ENCODE measurements around the gene CADPS2. TPM values are rescaled to one million over a fixed set of nuclear protein-coding genes. Genes with fewer than 3 reads are reported as not detected.
A peak's percentile ranks its signal among the peaks of the same experiment; 100 is the strongest.

Gene CADPS2
- total RNA-seq, 1 donor from 2014 or later, result 6.4 TPM

DNA sequence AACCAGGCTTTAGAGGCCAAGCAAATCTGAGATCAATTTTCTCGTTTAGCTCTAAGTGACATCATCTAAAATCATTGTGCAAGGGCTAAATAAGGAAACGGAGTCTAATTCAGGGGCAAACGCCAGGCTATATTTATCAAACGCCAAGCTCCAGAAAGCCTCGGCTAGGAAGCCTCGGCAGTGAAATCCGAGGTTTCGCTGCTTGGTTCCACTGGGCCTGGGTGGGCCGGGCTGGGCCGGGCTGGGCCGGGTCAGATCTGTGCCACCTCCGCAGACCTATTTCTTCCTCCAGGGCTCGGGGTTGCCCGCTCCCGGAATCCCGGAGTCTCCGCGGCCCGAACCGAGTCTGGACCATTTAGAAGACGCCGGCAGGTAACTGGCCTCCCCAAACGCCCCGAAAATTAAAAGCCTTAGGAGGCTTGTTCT, 581.3 kb downstream of the CADPS2 start:
- Mint-ChIP-seq H3K27ac (ENCODE audit: unreplicated experiment) (no peak overlapping the region), H3K4me3 (ENCODE audit: unreplicated experiment) (peak overlapping the region; percentile 74), H3K36me3 (ENCODE audit: low read depth, unreplicated experiment) (no peaks in the 10 kb centered on the region), H3K4me1 (ENCODE audit: low read depth, unreplicated experiment) (peaks cover 5% of the 10 kb centered on the region), H3K9me3 (ENCODE audit: unreplicated experiment) (peaks cover 3% of the 10 kb centered on the region), H3K27me3 (ENCODE audit: low read depth, unreplicated experiment) (peaks cover 87% of the 10 kb centered on the region)
- Histone ChIP-seq H3K4me3 (ENCODE audit: insufficient read depth, low read depth, low read length) (peak overlapping the region; percentile 20), H3K27ac (ENCODE audit: low read depth, low read length) (no peak overlapping the region), H3K4me1 (ENCODE audit: insufficient read depth, low read length) (peaks cover 5% of the 10 kb centered on the region), H3K4me2 (ENCODE audit: low read length) (peak overlapping the region; percentile 70), H4K20me1 (ENCODE audit: insufficient read depth, low read length) (peaks cover 13% of the 10 kb centered on the region), H3K27me3 (ENCODE audit: insufficient read depth, low read length) (peaks cover 97% of the 10 kb centered on the region), H2AFZ (ENCODE audit: low read depth, low read length) (no peak overlapping the region), H3K9ac (ENCODE audit: low read length) (no peak overlapping the region), H3K79me2 (ENCODE audit: insufficient read depth, low read length) (no peaks in the 10 kb centered on the region), H3K36me3 (ENCODE audit: insufficient read depth, low read length) (no peaks in the 10 kb centered on the region), H3K9me3 (ENCODE audit: insufficient read depth, low read depth, low read length) (no peaks in the 10 kb centered on the region)
- TF ChIP-seq, protein P1, sequence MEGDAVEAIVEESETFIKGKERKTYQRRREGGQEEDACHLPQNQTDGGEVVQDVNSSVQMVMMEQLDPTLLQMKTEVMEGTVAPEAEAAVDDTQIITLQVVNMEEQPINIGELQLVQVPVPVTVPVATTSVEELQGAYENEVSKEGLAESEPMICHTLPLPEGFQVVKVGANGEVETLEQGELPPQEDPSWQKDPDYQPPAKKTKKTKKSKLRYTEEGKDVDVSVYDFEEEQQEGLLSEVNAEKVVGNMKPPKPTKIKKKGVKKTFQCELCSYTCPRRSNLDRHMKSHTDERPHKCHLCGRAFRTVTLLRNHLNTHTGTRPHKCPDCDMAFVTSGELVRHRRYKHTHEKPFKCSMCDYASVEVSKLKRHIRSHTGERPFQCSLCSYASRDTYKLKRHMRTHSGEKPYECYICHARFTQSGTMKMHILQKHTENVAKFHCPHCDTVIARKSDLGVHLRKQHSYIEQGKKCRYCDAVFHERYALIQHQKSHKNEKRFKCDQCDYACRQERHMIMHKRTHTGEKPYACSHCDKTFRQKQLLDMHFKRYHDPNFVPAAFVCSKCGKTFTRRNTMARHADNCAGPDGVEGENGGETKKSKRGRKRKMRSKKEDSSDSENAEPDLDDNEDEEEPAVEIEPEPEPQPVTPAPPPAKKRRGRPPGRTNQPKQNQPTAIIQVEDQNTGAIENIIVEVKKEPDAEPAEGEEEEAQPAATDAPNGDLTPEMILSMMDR (IDR thresholded peaks at IDR 0.05; ENCODE audit: insufficient read depth, low read depth, low read length), result no peak
- TF ChIP-seq EZH2 (IDR thresholded peaks at IDR 0.05; ENCODE audit: insufficient read depth, low read length), result no peak
- DNase-seq (ENCODE audit: low read depth), result no peak
- no peak for FAIRE-seq

DNA sequence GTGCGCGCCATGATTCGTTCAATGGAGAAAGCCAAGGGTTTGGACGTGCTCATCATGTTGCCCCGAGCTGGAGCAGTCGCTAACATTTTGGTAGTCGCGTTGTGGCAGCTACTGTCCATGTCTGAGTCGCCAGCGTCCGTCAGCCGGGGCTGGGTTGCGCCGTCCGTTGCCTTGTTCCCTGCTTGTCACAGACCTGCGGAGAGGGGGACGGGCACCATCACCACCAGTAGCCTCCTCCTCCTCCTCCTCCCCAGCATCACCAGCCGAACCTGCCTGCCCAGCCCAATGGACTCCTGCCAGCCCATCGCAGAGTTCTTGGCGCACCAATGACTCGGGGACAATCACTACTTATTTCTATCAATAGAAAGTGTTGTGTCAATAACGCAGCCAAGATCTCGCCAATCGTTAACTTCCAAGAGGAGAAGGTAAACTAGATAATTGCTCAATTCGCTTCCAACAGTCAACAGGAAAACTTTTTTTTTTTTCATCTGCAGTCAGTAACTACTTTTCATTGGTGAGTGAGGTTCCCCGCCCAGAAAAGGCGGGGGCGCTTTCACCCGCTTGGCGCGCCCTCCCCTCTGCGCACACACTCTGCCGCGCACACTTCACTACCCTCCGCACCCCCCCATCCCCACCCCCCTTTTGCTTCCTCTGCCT, 581.8 kb downstream of the CADPS2 start, which contains the start of gene FEZF1:
Gene FEZF1 (minus strand): TSS at position 432 of the 657 bp plus-strand sequence. CDS start 313 bp downstream, at position 119.
- Histone ChIP-seq H3K36me3 (ENCODE audit: insufficient read depth, low read length) (no peaks in the 10 kb centered on the region), H3K27ac (ENCODE audit: low read depth, low read length) (no peak within 1 kb of the TSS), H3K27me3 (ENCODE audit: insufficient read depth, low read length) (peaks cover 97% of the 10 kb centered on the region), H3K4me2 (ENCODE audit: low read length) (peak within 1 kb of the TSS; percentile 70), H4K20me1 (ENCODE audit: insufficient read depth, low read length) (peaks cover 13% of the 10 kb centered on the region), H2AFZ (ENCODE audit: low read depth, low read length) (peak within 1 kb of the TSS; percentile 38), H3K4me1 (ENCODE audit: insufficient read depth, low read length) (peaks cover 2% of the 10 kb centered on the region), H3K79me2 (ENCODE audit: insufficient read depth, low read length) (no peaks in the 10 kb centered on the region), H3K9ac (ENCODE audit: low read length) (no peak within 1 kb of the TSS), H3K9me3 (ENCODE audit: insufficient read depth, low read depth, low read length) (no peaks in the 10 kb centered on the region), H3K4me3 (ENCODE audit: insufficient read depth, low read depth, low read length) (peak within 1 kb of the TSS; percentile 20)
- peaks cover 1% of the 10 kb centered on the region for H3K4me1 Mint-ChIP-seq (ENCODE audit: low read depth, unreplicated experiment)
- no peak for DNase-seq (ENCODE audit: low read depth)
- H3K27ac Mint-ChIP-seq (ENCODE audit: unreplicated experiment), result no peak within 1 kb of the TSS
- H3K9me3 Mint-ChIP-seq (ENCODE audit: unreplicated experiment), result peaks cover 3% of the 10 kb centered on the region
- peaks cover 87% of the 10 kb centered on the region for H3K27me3 Mint-ChIP-seq (ENCODE audit: low read depth, unreplicated experiment)
- TF ChIP-seq, protein P1 (IDR thresholded peaks at IDR 0.05; ENCODE audit: insufficient read depth, low read depth, low read length), result no peak
- TF ChIP-seq EZH2 (IDR thresholded peaks at IDR 0.05; ENCODE audit: insufficient read depth, low read length), result no peak
- no peak for FAIRE-seq
- peak within 1 kb of the TSS; percentile 74 for H3K4me3 Mint-ChIP-seq (ENCODE audit: unreplicated experiment)
- H3K36me3 Mint-ChIP-seq (ENCODE audit: low read depth, unreplicated experiment), result no peaks in the 10 kb centered on the region
